Effector memory CD4-positive, alpha-beta T cell (primary cell): ENCODE data around the gene SELENOI.
"Not testable (repeated sequence)": the region's sequence is repeated elsewhere in the genome, so short reads cannot be mapped to it uniquely, and the experiment has no call there.

ENCODE experiments used
- DNase-seq, 3 donors: peaks; one replicate each; pipeline ENCODE4 v3.0.0-alpha.2; 2020
- H3K27ac ChIP-seq: 2 replicates; pipeline ENCODE4 v1.7.0; 2013; ENCODE audit warnings: mild to moderate bottlenecking, low read length, moderate library complexity; ENCODE audit not compliant: insufficient read depth, poor library complexity, severe bottlenecking
- H3K27me3 ChIP-seq: replicated peaks from 2 replicates; pipeline ENCODE4 v1.7.0; 2013; ENCODE audit warnings: mild to moderate bottlenecking, low read length; ENCODE audit not compliant: insufficient read depth, control insufficient read depth, poor library complexity, severe bottlenecking
- H3K36me3 ChIP-seq: 2 replicates; pipeline ENCODE4 v1.7.0; 2013; ENCODE audit warnings: mild to moderate bottlenecking, low read length, moderate library complexity; ENCODE audit not compliant: control insufficient read depth, insufficient read depth
- H3K4me1 ChIP-seq: 2 replicates; pipeline ENCODE4 v1.7.0; 2013; ENCODE audit warnings: low read length, mild to moderate bottlenecking; ENCODE audit not compliant: control insufficient read depth, insufficient read depth, poor library complexity, severe bottlenecking
- H3K4me3 ChIP-seq: 2 replicates; pipeline ENCODE4 v1.7.0; 2013; ENCODE audit warnings: low read length, low read depth, mild to moderate bottlenecking; ENCODE audit not compliant: insufficient read depth, poor library complexity, severe bottlenecking
- H3K9me3 ChIP-seq: 2 replicates; pipeline ENCODE4 v1.7.0; 2013; ENCODE audit warnings: mild to moderate bottlenecking, low read length, moderate library complexity; ENCODE audit not compliant: control insufficient read depth

Gene SELENOI

GRCh38 chr2:26337298-26337697, 8.6 kb upstream of the SELENOI start:
- no peak for DNase-seq
- no peaks in the 10 kb centered on the region for H3K4me1 ChIP-seq
- H3K9me3 ChIP-seq = no peaks in the 10 kb centered on the region
- H3K27ac ChIP-seq = no peak overlapping the region
- H3K4me3 ChIP-seq = no peak overlapping the region
- no peaks in the 10 kb centered on the region for H3K27me3 ChIP-seq
- no peaks in the 10 kb centered on the region for H3K36me3 ChIP-seq

- Histone ChIP-seq H3K4me3 (no peak overlapping the region), H3K36me3 (no peaks in the 10 kb centered on the region), H3K4me1 (peaks cover 11% of the 10 kb centered on the region), H3K27ac (no peak overlapping the region), H3K9me3 (no peaks in the 10 kb centered on the region), H3K27me3 (no peaks in the 10 kb centered on the region)
- DNase-seq = no peak
Observed at GRCh38 chr2:26340831-26341230, 5.1 kb upstream of the SELENOI start.

DNA sequence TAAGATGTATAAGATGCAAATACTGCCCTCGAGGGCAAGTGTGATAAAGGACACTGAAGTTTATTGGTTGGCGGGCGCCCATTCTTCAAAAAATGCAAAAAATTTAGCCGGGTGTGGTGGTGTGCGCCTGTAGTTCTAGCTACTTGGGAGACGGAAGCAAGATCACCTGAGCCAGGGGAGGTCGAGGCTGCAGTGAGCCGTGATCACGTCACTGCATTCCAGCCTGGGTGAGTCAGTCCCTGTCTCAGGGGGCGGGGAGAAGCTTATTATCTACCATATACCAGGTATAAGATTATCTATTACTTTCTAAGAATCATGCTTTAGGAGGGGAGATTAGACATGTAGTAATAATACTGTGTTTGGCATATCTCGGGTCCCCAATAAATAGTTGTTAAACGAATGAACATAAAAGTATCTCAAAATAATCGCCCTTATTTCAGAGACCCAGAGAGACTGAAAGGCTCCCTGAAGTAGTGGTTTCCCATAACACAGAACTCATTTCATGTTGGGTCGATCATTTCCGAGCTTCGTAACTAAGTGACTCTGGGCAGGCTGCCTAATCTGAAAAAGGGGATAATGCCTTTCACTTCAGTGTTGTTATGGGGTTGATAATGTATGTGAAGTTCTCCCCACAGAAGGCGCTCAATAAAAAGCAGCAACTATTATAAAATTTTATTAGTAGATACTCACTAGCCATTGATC, 1.2 kb upstream of the SELENOI start:
- no peak for DNase-seq
- Histone ChIP-seq H3K4me1 (peaks cover 14% of the 10 kb centered on the region), H3K36me3 (no peaks in the 10 kb centered on the region), H3K9me3 (no peaks in the 10 kb centered on the region), H3K27me3 (no peaks in the 10 kb centered on the region), H3K4me3 (peak overlapping the region; percentile 87), H3K27ac (peak overlapping the region; percentile 94)

- peaks cover 14% of the 10 kb centered on the region for H3K4me1 ChIP-seq
- no peaks in the 10 kb centered on the region for H3K9me3 ChIP-seq
- no peaks in the 10 kb centered on the region for H3K36me3 ChIP-seq
- peak overlapping the region; percentile 87 for H3K4me3 ChIP-seq
- H3K27ac ChIP-seq = peak overlapping the region; percentile 94
- no peak for DNase-seq
- H3K27me3 ChIP-seq = no peaks in the 10 kb centered on the region
Observed at GRCh38 chr2:26345283-26345544, 729 bp upstream of the SELENOI start.

DNA sequence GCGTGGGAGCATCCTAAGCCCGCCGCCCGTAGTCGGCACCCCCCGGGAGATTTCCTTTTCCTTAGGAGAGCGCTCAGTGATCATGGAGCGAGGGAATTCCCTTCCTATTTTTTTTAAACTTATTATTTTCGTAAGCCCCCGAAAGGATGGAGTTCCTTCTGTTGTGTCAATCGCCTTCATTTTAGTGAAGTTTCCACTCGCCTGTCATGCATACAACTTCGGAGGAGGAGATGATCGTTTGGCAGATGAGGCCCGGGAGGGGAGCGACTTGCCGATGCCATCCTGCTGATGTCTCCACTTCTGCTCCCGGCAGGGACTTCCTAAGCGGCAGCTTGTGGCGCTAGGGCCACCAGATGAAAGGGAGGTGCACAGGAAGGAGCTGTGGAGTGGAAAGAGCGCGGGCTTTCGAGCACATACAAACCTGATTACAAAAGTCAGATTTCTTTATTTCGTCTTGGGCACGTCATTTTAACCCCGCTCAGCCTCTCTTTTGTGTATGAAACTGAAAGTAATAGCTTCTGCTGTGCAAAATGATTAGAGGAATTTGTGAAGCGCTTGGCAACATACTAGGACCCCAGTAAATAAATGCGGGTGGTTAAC, 611 bp downstream of the SELENOI start, which contains the start of gene ADGRF3:
TSS of gene ADGRF3 (minus strand) at position 336 of the 600 bp plus-strand sequence. CDS start 555 bp downstream, outside the sequence.
- Histone ChIP-seq H3K27ac (peak within 1 kb of the TSS; percentile 94), H3K4me1 (peaks cover 14% of the 10 kb centered on the region), H3K9me3 (no peaks in the 10 kb centered on the region), H3K4me3 (peak within 1 kb of the TSS; percentile 87), H3K36me3 (no peaks in the 10 kb centered on the region), H3K27me3 (no peaks in the 10 kb centered on the region)
- DNase-seq = peak; percentile 47 to 63 (median 51)

- Histone ChIP-seq H3K27ac (peak overlapping the region; percentile 91), H3K4me3 (peak overlapping the region; percentile 82), H3K36me3 (no peaks in the 10 kb centered on the region), H3K27me3 (no peaks in the 10 kb centered on the region), H3K9me3 (no peaks in the 10 kb centered on the region), H3K4me1 (peaks cover 14% of the 10 kb centered on the region)
- DNase-seq = no peak
Observed at GRCh38 chr2:26347286-26347865, 1.4 kb downstream of the SELENOI start.

- Histone ChIP-seq H3K27ac (no peak overlapping the region), H3K4me3 (no peak overlapping the region), H3K9me3 (no peaks in the 10 kb centered on the region), H3K36me3 (no peaks in the 10 kb centered on the region), H3K27me3 (no peaks in the 10 kb centered on the region), H3K4me1 (peaks cover 8% of the 10 kb centered on the region)
- DNase-seq = no peak
Observed at GRCh38 chr2:26349690-26350089, 3.7 kb downstream of the SELENOI start.

- H3K4me3 ChIP-seq = no peak overlapping the region
- DNase-seq = no peak
- no peaks in the 10 kb centered on the region for H3K9me3 ChIP-seq
- no peaks in the 10 kb centered on the region for H3K27me3 ChIP-seq
- H3K4me1 ChIP-seq = peaks cover 3% of the 10 kb centered on the region
- H3K27ac ChIP-seq = no peak overlapping the region
- H3K36me3 ChIP-seq = no peaks in the 10 kb centered on the region
Observed at GRCh38 chr2:26351375-26352090, 5.6 kb downstream of the SELENOI start.

GRCh38 chr2:26352892-26353291, 6.9 kb downstream of the SELENOI start:
- H3K27ac ChIP-seq = no peak overlapping the region
- no peaks in the 10 kb centered on the region for H3K36me3 ChIP-seq
- DNase-seq = no peak
- H3K4me1 ChIP-seq = no peaks in the 10 kb centered on the region
- H3K4me3 ChIP-seq = no peak overlapping the region
- no peaks in the 10 kb centered on the region for H3K9me3 ChIP-seq
- H3K27me3 ChIP-seq = no peaks in the 10 kb centered on the region

DNA sequence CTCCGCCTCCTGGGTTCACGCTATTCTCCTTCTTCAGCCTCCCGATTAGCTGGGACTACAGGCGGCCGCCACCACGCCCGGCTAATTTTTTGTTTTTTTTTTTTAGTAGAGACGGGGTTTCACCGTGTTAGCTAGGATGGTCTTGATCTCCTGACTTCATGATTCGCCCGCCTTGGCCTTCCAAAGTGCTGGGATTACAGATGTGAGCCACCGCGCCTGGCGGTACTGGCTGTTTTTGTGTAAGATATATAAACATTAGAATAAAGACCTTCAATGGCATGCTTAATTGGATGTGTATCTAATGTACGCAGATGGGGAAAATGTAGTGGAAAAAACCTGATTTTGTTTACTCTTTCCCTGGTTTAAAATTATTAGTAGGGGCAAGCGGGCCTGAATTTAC, 8.5 kb downstream of the SELENOI start:
- H3K9me3 ChIP-seq, H3K36me3 ChIP-seq, H3K27me3 ChIP-seq, H3K27ac ChIP-seq, H3K4me1 ChIP-seq, DNase-seq, H3K4me3 ChIP-seq: not testable (repeated sequence)
